Measurements from ENCODE around the gene IMPDH1. TPM values are rescaled to one million over a fixed set of nuclear protein-coding genes. Genes with fewer than 3 reads are reported as not detected.

IMPDH1 gene
- total RNA-seq, 1 experiment from 2014 or later, result 114 TPM

GRCh38 chr7:128363261-128363721, 46.5 kb downstream of the IMPDH1 start:
- no peak for TF ChIP-seq POLR2AphosphoS5 (IDR thresholded peaks at IDR 0.05; ENCODE audit: low read depth, low read length)
- TF ChIP-seq TCF7L2 (IDR thresholded peaks at IDR 0.05; ENCODE audit: low read depth, low read length), result no peak
- no peak for TF ChIP-seq SIN3A (IDR thresholded peaks at IDR 0.05; ENCODE audit: borderline replicate concordance, insufficient read depth, low read depth, low read length)
- TF ChIP-seq CTCF (IDR thresholded peaks at IDR 0.05), result no peak
- no peak for TF ChIP-seq REST (IDR thresholded peaks at IDR 0.05; ENCODE audit: insufficient read depth in 1 of 2, low read depth in 2 of 2, low read length in 1 of 2)
- Histone ChIP-seq H3K27me3 (ENCODE audit: control insufficient read depth, insufficient read depth, low read length) (peaks cover 24% of the 10 kb centered on the region), H3K27ac (ENCODE audit: low read length) (no peak overlapping the region), H3K4me1 (ENCODE audit: control insufficient read depth, insufficient read depth, low read length) (no peaks in the 10 kb centered on the region; the same call in 1 of the 2 replicates), H3K4me3 (ENCODE audit: low read depth in 2 of 2, low read length in 2 of 2) (no peak overlapping the region), H3K36me3 (ENCODE audit: control insufficient read depth, insufficient read depth, low read length) (no peaks in the 10 kb centered on the region), H3K9me3 (ENCODE audit: control insufficient read depth, insufficient read depth, low read depth, low read length) (no peaks in the 10 kb centered on the region)
- in situ Hi-C loops (cut with HindIII; ENCODE audit: low pct_unique_long_range_greater_than_20kb, low sequenced_read_pairs), result no loop called here
- intact Hi-C loops (cut with micrococcal nuclease; ENCODE audit: unreplicated experiment), result no loop called here
- BruUV-seq (replicated peaks), result no TSS peak
- ChIA-PET CTCF (no interaction called here), POLR2A (no interaction called here)
- no peak for ATAC-seq
- no peak for DNase-seq (ENCODE audit: low read depth, low spot score)

GRCh38 chr7:128362670-128363069, 47.1 kb downstream of the IMPDH1 start:
- CTCF ChIA-PET, result no interaction called here
- no peaks in the 10 kb centered on the region for H3K9me3 ChIP-seq (ENCODE audit: control insufficient read depth, insufficient read depth, low read depth, low read length)
- ATAC-seq, result no peak
- no TSS peak for BruUV-seq (replicated peaks)
- intact Hi-C loops (cut with micrococcal nuclease; ENCODE audit: unreplicated experiment), result no loop called here
- no peak for DNase-seq (ENCODE audit: low read depth, low spot score)
- POLR2A ChIA-PET, result no interaction called here
- H3K27ac ChIP-seq (ENCODE audit: low read length), result no peak overlapping the region
- in situ Hi-C loops (cut with HindIII; ENCODE audit: low pct_unique_long_range_greater_than_20kb, low sequenced_read_pairs), result no loop called here
- H3K36me3 ChIP-seq (ENCODE audit: control insufficient read depth, insufficient read depth, low read length), result no peaks in the 10 kb centered on the region
- peaks cover 24% of the 10 kb centered on the region for H3K27me3 ChIP-seq (ENCODE audit: control insufficient read depth, insufficient read depth, low read length)
- TF ChIP-seq TCF7L2 (IDR thresholded peaks at IDR 0.05; ENCODE audit: low read depth, low read length), result no peak
- H3K4me3 ChIP-seq (ENCODE audit: low read depth in 2 of 2, low read length in 2 of 2), result no peak overlapping the region
- no peaks in the 10 kb centered on the region; the same call in 1 of the 2 replicates for H3K4me1 ChIP-seq (ENCODE audit: control insufficient read depth, insufficient read depth, low read length)

GRCh38 chr7:128361411-128362379, 48.1 kb downstream of the IMPDH1 start, which contains the start of gene PRRT4:
Gene PRRT4, minus strand, starts transcription at chr7:128361690.
- Histone ChIP-seq H3K36me3 (ENCODE audit: control insufficient read depth, insufficient read depth, low read length) (no peaks in the 10 kb centered on the region), H3K9me3 (ENCODE audit: control insufficient read depth, insufficient read depth, low read depth, low read length) (no peaks in the 10 kb centered on the region), H3K27ac (ENCODE audit: low read length) (no peak within 1 kb of the TSS), H3K4me3 (ENCODE audit: low read depth in 2 of 2, low read length in 2 of 2) (peak within 1 kb of the TSS; percentile 47 to 53), H3K4me1 (ENCODE audit: control insufficient read depth, insufficient read depth, low read length) (no peaks in the 10 kb centered on the region; the same call in 1 of the 2 replicates), H3K27me3 (ENCODE audit: control insufficient read depth, insufficient read depth, low read length) (peaks cover 24% of the 10 kb centered on the region)
- no peak for DNase-seq (ENCODE audit: low read depth, low spot score)
- ChIA-PET CTCF (no interaction called here), POLR2A (no interaction called here)
- TF ChIP-seq CTCF (IDR thresholded peaks at IDR 0.05) (0 out of 2 replicates have a peak, but pooled peaks have one; percentile 14), TCF7L2 (IDR thresholded peaks at IDR 0.05; ENCODE audit: low read depth, low read length) (no peak)
- intact Hi-C loops (cut with micrococcal nuclease; ENCODE audit: unreplicated experiment), result no loop called here
- peak; percentile 76 for ATAC-seq
- no TSS peak for BruUV-seq (replicated peaks)
- in situ Hi-C loops (cut with HindIII; ENCODE audit: low pct_unique_long_range_greater_than_20kb, low sequenced_read_pairs), result no loop called here

Data from Panc1 (cell line).